OCI-LY3 (cell line): ENCODE measurements around the gene UNCX.

Experiments used
- H2AFZ ChIP-seq: fragments of 200-600, 300-600 bp; shearing (Covaris generic); 2 replicates; pipeline ENCODE4 v1.6.0; 2014; ENCODE audit warnings: antibody characterized with exemption, low read depth, low read length
- H3K27ac ChIP-seq: fragments of 200-600, 300-600 bp; sonication (generic); 2 replicates; pipeline ENCODE4 v1.5.1; 2014; ENCODE audit warnings: mild to moderate bottlenecking, low read length, moderate library complexity, mixed read lengths
- H3K27me3 ChIP-seq: fragments of 200-600, 300-600 bp; sonication (generic); 2 replicates; pipeline ENCODE4 v1.6.1; 2014; ENCODE audit warnings: low read depth, low read length, mixed read lengths
- H3K36me3 ChIP-seq: fragments of 200-600, 300-600 bp; sonication (generic); replicated peaks from 2 replicates; pipeline ENCODE3; 2014; ENCODE audit warnings: low read depth, low read length, mixed read lengths
- H3K4me1 ChIP-seq: fragments of 300-600, 200-600 bp; sonication (generic); 2 replicates; pipeline ENCODE4 v1.6.1; 2014; ENCODE audit warnings: low read length, mixed read lengths
- H3K4me2 ChIP-seq: fragments of 200-600, 300-600 bp; sonication (generic); 2 replicates; pipeline ENCODE4 v1.6.1; 2014; ENCODE audit warnings: low read length, mixed read lengths
- H3K4me3 ChIP-seq: fragments of 300-600, 200-600 bp; sonication (generic); 2 replicates; pipeline ENCODE4 v1.5.1; 2014; ENCODE audit warnings: antibody characterized with exemption, mild to moderate bottlenecking, low read length, moderate library complexity
- H3K79me2 ChIP-seq: fragments of 300-600, 200-600 bp; shearing (Covaris generic); 2 replicates; pipeline ENCODE4 v1.6.1; 2014; ENCODE audit warnings: mild to moderate bottlenecking, low read length, mixed read lengths
- H3K9ac ChIP-seq: fragments of 300-600, 200-600 bp; shearing (Covaris generic); 2 replicates; pipeline ENCODE4 v1.6.0; 2014; ENCODE audit warnings: mild to moderate bottlenecking, low read length, moderate library complexity
- H3K9me3 ChIP-seq: fragments of 200-600, 300-600 bp; shearing (Covaris generic); 2 replicates; pipeline ENCODE4 v1.6.1; 2014; ENCODE audit warnings: low read length, mixed read lengths; ENCODE audit not compliant: insufficient read depth
- H4K20me1 ChIP-seq: fragments of 200-600, 300-600 bp; sonication (generic); 2 replicates; pipeline ENCODE4 v1.6.1; 2016; ENCODE audit warnings: low read length, mixed read lengths; ENCODE audit not compliant: insufficient read depth
- EZH2phosphoT487 ChIP-seq: fragments of 200-600 bp; shearing (Covaris generic); IDR thresholded peaks from 2 replicates; pipeline ENCODE4 v1.6.1; 2018; ENCODE audit warnings: antibody characterized with exemption, mixed run types, low read depth
- TF ChIP-seq, protein P1 (sequence below): fragments of 200-600, 300-600 bp; sonication (generic); IDR thresholded peaks from 2 replicates; pipeline ENCODE4 v1.5.1; 2014; ENCODE audit warnings: antibody characterized with exemption, low read length, low read depth

Gene UNCX

DNA sequence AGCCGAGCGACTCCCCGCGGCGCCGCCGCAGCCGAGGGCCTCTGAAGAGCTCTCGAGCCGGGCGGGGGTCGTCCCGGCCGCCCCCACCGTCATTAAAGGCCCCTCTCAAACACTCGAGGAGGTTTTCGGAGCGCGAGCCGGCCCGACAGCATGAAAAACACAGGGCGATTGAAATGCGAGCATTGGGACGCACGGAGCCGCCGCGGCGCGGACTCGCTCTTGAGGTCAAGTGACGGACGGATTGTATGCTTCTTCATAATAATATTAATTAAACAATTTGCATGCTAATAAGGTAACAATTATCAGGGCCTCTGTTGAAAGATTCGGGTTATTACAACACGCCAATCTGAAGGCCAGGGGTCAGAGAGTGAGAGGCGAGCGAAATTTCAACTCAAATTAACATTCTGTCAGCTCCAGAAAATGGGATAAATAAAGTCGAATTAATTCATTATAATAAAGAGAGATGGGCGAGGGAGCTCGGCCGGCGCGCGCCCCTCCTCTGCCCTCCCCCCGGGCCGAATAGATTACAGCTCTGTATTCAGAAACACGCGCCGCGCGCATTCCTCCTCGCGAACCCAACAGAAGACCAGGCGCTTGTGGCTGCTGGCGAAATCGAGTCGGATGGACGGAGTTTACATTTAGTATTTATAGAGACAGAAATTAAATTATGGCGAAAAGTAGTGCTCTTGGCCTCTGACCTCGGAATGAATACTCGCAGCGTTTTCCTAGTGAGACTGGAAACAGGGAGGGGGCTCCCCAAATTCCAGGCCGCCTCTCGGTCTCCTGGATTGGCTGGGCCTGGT lies 2.1 kb upstream of the UNCX start:
- no peak overlapping the region for H3K4me3 ChIP-seq
- no peaks in the 10 kb centered on the region for H4K20me1 ChIP-seq
- H2AFZ ChIP-seq = no peak overlapping the region
- TF ChIP-seq, protein P1, sequence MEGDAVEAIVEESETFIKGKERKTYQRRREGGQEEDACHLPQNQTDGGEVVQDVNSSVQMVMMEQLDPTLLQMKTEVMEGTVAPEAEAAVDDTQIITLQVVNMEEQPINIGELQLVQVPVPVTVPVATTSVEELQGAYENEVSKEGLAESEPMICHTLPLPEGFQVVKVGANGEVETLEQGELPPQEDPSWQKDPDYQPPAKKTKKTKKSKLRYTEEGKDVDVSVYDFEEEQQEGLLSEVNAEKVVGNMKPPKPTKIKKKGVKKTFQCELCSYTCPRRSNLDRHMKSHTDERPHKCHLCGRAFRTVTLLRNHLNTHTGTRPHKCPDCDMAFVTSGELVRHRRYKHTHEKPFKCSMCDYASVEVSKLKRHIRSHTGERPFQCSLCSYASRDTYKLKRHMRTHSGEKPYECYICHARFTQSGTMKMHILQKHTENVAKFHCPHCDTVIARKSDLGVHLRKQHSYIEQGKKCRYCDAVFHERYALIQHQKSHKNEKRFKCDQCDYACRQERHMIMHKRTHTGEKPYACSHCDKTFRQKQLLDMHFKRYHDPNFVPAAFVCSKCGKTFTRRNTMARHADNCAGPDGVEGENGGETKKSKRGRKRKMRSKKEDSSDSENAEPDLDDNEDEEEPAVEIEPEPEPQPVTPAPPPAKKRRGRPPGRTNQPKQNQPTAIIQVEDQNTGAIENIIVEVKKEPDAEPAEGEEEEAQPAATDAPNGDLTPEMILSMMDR = no peak
- TF ChIP-seq EZH2phosphoT487 = no peak
- no peaks in the 10 kb centered on the region for H3K4me1 ChIP-seq
- H3K79me2 ChIP-seq = no peaks in the 10 kb centered on the region
- no peak overlapping the region for H3K4me2 ChIP-seq
- H3K36me3 ChIP-seq = no peaks in the 10 kb centered on the region
- no peak overlapping the region for H3K27ac ChIP-seq
- H3K9ac ChIP-seq = no peak overlapping the region
- no peaks in the 10 kb centered on the region for H3K27me3 ChIP-seq
- no peaks in the 10 kb centered on the region for H3K9me3 ChIP-seq

DNA sequence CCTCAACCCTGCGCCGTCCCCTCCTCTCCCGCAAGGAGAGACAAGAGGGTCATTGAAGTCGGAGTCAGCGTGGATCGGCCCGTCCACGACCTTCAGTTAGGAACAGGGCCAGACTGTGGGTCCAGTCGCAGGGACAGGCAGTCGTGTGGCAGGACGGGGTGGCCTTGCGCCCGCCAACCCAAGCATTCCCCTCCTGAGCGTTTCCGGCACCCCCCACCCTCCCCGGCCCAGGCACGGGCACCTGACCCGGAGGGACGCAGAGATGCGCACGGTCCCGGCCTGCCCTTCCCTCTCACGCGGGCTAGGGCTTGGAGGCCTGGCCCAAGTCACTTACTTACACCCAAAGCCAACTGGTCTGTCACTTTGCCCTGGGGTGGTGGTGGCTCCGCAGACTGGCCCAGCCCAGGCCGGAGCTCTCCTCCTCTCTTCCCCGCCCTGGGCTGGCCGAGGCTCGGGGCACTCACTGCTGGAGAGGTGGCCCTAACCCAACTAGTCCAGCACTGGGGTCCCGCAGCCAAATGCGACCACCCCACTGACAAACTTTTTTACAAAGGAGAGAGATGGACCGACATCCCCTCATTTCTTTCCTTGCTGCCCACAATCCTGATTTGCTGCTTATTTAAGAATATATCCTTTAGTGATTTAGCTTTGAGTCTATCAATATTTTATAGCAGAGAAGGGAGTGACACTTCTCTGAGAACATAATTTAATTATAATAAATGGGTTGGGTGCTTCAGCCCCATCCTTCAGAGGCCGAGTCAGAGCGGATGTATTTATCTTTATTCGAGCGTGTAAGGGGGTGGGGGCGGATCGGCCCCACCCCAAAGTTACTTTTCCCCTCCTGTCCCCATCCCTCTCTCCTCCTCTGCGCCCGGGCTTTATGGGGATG lies 1.2 kb upstream of the UNCX start:
- no peaks in the 10 kb centered on the region for H4K20me1 ChIP-seq

DNA sequence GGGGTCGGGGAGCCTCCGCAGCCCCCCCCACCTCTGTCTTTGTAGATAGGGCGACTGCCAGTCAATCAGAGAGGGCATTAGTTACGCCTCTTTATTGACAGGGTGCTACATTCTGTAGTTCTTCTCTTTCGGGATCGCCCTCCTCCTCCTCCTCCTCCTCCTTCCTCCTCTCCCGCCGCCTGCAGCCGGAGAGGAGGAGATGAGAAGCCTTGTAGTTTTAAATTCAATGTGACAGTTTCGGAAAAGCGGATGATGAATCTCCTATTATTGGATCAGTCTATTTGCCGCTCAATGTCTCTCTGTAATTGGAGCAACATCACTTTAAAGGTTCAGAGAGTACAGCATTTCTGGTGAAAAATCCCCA lies 587 bp upstream of the UNCX start:
- H3K79me2 ChIP-seq = no peaks in the 10 kb centered on the region
- H2AFZ ChIP-seq = no peak overlapping the region
- no peaks in the 10 kb centered on the region for H3K4me1 ChIP-seq
- H3K4me3 ChIP-seq = no peak overlapping the region
- H3K9ac ChIP-seq = no peak overlapping the region
- no peaks in the 10 kb centered on the region for H3K9me3 ChIP-seq
- H3K36me3 ChIP-seq = no peaks in the 10 kb centered on the region
- no peaks in the 10 kb centered on the region for H4K20me1 ChIP-seq
- no peaks in the 10 kb centered on the region for H3K27me3 ChIP-seq
- no peak for TF ChIP-seq EZH2phosphoT487
- TF ChIP-seq, protein P1 = no peak
- no peak overlapping the region for H3K4me2 ChIP-seq
- H3K27ac ChIP-seq = no peak overlapping the region

More for the DNA sequence above, 1.2 kb upstream of the UNCX start:
- TF ChIP-seq EZH2phosphoT487 = no peak
- TF ChIP-seq, protein P1 = no peak
- no peaks in the 10 kb centered on the region for H3K36me3 ChIP-seq
- no peak overlapping the region for H3K9ac ChIP-seq
- H3K4me3 ChIP-seq = no peak overlapping the region
- H3K4me2 ChIP-seq = no peak overlapping the region
- H3K27ac ChIP-seq = no peak overlapping the region
- no peaks in the 10 kb centered on the region for H3K4me1 ChIP-seq
- H3K9me3 ChIP-seq = no peaks in the 10 kb centered on the region
- H2AFZ ChIP-seq = no peak overlapping the region
- H3K27me3 ChIP-seq = no peaks in the 10 kb centered on the region
- no peaks in the 10 kb centered on the region for H3K79me2 ChIP-seq

DNA sequence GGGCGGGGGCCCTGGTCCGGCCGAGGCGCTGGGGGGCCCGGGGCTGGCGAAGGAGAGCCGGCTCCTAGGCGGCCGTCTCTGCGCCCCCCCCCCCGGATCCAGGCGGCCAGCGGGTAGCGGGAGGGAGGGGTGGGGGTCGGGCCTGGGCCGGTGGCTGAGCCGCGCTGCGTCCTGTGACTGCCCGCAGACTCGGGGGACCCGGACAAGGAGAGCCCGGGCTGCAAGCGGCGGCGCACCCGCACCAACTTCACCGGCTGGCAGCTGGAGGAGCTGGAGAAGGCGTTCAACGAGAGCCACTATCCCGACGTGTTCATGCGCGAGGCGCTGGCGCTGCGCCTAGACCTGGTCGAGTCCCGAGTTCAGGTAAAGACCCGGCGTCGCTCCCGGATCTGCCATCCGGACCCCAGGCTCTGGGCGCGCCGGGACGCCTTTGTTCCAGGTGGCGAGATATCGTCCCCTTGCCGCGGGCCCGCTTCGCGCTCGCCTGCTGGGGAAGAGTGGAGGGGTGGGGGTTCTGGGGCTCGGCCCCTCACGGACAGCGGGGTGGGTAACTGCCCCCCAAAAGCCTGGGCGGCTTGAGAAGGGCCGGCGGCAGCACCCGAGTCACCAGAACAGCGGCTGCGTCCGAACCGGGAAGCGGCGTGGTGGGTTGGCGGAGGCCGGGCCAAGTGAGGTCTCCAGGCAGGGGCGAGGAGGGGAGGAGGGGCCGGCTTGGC lies 819 bp downstream of the UNCX start:
- TF ChIP-seq, protein P1 = no peak
- no peak for TF ChIP-seq EZH2phosphoT487
- Histone ChIP-seq H3K4me3 (no peak overlapping the region), H3K36me3 (no peaks in the 10 kb centered on the region), H3K9me3 (no peaks in the 10 kb centered on the region), H3K4me1 (no peaks in the 10 kb centered on the region), H3K79me2 (no peaks in the 10 kb centered on the region), H3K4me2 (no peak overlapping the region), H4K20me1 (no peaks in the 10 kb centered on the region), H2AFZ (no peak overlapping the region), H3K27me3 (no peaks in the 10 kb centered on the region), H3K27ac (no peak overlapping the region), H3K9ac (no peak overlapping the region)
